Measurements from ENCODE around the gene ZNF385B. TPM values are rescaled to one million over a fixed set of nuclear protein-coding genes. Genes with fewer than 3 reads are reported as not detected.

ZNF385B gene
- total and polyA plus RNA-seq, 5 experiments from 2014 or later, result not detected

DNA sequence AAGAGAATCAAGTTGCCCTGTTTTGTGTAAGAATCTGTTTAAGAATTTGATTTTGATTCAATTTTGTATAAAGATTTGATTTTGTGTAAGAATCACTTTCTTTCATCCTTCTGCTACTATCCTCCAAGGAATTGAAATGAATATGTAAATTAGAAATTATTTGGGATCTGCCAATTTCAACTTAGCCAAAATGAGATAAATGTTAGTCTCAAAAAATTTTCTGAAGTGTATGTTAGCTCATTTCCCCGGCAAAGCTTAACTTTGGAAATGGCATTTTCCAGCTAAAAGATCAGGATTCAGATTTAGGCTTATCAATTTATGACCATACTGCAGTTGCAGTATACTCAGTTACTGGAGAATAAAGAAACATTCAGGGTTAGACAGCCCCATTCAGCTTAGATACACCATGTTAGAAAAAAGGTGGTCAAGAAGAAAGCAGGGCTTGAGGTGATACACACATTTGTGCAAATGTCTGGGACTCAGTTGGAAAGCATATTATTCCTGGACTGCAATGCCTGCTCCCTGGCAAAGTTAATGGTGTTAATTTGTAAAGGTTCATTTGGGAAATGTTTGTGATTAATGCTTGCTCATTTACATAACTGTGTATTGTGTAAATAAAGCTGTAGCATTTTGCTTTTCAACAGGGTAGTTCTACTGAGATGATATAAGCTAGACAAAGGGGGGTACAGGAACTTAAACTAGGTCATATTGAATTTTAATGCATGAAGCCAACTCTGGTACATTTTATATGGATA is 349.0 kb downstream of the ZNF385B start:
- POLR2A ChIA-PET, result no interaction called here

DNA sequence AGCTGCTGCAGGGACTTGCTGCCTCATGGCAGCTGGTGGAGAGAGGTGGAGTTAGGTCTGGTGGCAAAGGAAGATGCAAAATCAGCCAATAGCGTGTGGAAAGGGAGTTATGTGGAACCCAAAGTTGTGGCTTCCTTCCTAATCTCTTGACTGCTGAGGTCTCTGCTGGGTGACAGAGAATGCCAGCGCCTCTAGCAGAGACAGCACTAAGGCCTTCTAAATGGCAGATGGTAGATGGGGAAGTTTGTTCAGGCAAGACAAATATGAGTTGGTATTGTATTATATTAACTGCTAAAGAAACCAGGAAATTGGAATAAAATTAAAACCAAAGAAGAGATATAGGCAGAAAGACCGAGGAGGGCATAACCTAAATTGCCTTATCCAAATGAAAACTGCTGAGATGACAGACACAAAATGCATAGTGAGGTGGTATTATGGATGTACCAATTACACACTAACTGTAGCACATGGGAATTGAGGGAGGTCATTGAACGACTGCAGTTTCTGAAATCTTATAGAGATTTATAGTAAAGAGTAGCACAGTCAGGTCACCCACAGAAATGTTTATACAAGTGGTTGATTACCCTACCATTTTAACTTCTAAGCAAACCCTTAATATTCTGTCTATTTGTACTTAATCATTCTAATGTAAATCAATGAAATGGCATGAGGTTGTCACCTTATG is 350.2 kb downstream of the ZNF385B start:
- Mint-ChIP-seq H3K9me3 (peaks cover 0 to 5% (median 0%) of the 10 kb centered on the region in 9 donors), H3K27ac (no peak overlapping the region), H3K4me1 (no peaks in the 10 kb centered on the region), H3K4me3 (no peak overlapping the region), H3K36me3 (no peaks in the 10 kb centered on the region), H3K27me3 (peaks cover 1 to 9% (median 2%) of the 10 kb centered on the region in 5 donors)
- no peak for ATAC-seq
- POLR2A ChIA-PET, result no interaction called here
- DNase-seq, result no peak

More for the DNA sequence above, 349.0 kb downstream of the ZNF385B start:
- Mint-ChIP-seq H3K4me1 (no peaks in the 10 kb centered on the region), H3K27me3 (peaks cover 1 to 9% (median 2%) of the 10 kb centered on the region in 5 donors), H3K9me3 (peaks cover 0 to 5% (median 0%) of the 10 kb centered on the region in 9 donors), H3K36me3 (no peaks in the 10 kb centered on the region), H3K4me3 (no peak overlapping the region), H3K27ac (no peak overlapping the region)
- ATAC-seq (no peak), DNase-seq (no peak)

- Mint-ChIP-seq H3K9me3 (peaks cover 0 to 21% (median 8%) of the 10 kb centered on the region in 9 donors), H3K36me3 (peaks cover 0 to 9% (median 0%) of the 10 kb centered on the region in 3 donors), H3K27me3 (peaks cover 6 to 13% (median 10%) of the 10 kb centered on the region in 5 donors), H3K4me1 (no peaks in the 10 kb centered on the region), H3K4me3 (no peak overlapping the region), H3K27ac (no peak overlapping the region)
- POLR2A ChIA-PET, result no interaction called here
- DNase-seq, result no peak
- no peak for ATAC-seq
Measured at GRCh38 chr2:179495315-179495714, 366.1 kb downstream of the ZNF385B start.

DNA sequence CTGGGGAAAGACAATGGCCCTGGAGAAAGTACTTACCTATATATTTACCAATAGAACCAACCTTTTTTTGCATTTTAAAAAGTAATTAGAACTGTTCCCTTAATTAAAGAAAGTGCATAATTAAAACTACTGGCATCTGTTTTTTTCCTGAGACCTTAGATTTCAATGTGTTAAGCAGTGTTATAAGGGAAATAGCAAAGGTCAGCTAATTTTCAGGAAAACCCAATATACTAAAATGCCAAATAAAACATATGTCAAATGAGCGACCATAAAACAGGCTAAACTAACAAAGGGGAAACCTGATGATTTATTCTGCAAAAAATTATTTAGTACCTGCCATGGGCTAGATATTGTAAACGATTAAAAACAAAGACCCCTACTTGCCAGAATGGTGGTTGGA is 372.8 kb downstream of the ZNF385B start:
- H3K4me3 Mint-ChIP-seq, result no peak overlapping the region
- POLR2A ChIA-PET, result no interaction called here

GRCh38 chr2:179487010-179487731 is 374.2 kb downstream of the ZNF385B start:
- Mint-ChIP-seq H3K9me3 (no peaks in the 10 kb centered on the region), H3K27me3 (peaks cover 0 to 3% (median 0%) of the 10 kb centered on the region in 5 donors), H3K27ac (no peak overlapping the region), H3K4me3 (no peak overlapping the region), H3K36me3 (no peaks in the 10 kb centered on the region), H3K4me1 (no peaks in the 10 kb centered on the region)
- no peak for ATAC-seq
- POLR2A ChIA-PET, result no interaction called here
- no peak for DNase-seq

More for the DNA sequence above, 372.8 kb downstream of the ZNF385B start:
- ATAC-seq, result no peak
- H3K36me3 Mint-ChIP-seq, result no peaks in the 10 kb centered on the region
- no peak overlapping the region for H3K27ac Mint-ChIP-seq
- DNase-seq, result no peak
- peaks cover 0 to 3% (median 0%) of the 10 kb centered on the region in 5 donors for H3K27me3 Mint-ChIP-seq
- no peaks in the 10 kb centered on the region for H3K4me1 Mint-ChIP-seq
- no peaks in the 10 kb centered on the region for H3K9me3 Mint-ChIP-seq

GRCh38 chr2:179483131-179483530 is 378.3 kb downstream of the ZNF385B start:
- no peaks in the 10 kb centered on the region for H3K4me1 Mint-ChIP-seq
- H3K4me3 Mint-ChIP-seq, result no peak overlapping the region
- ATAC-seq (no peak), DNase-seq (no peak)
- no peaks in the 10 kb centered on the region for H3K36me3 Mint-ChIP-seq
- no peaks in the 10 kb centered on the region for H3K9me3 Mint-ChIP-seq
- H3K27me3 Mint-ChIP-seq, result peaks cover 0 to 3% (median 2%) of the 10 kb centered on the region in 5 donors
- H3K27ac Mint-ChIP-seq, result no peak overlapping the region
- POLR2A ChIA-PET, result no interaction called here

DNA sequence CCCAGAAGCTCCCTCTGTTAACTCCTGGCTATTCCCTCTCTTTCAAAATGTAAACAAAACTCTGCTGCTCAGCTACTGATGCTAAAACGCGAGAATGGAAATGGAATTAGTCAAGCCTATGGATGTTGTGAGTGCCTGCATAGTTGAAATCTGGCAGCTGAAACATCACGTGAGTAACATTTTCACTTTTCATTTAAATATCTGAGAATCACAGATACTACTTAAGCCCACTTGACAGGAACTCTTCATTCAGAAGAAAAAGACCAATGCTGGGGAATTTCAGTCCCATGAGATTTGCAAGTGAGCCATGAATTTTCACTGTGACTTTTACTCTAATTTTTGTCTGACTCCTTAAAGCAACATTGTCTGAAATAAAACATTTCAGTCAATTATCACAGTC is 381.5 kb downstream of the ZNF385B start:
- DNase-seq, result no peak
- H3K9me3 Mint-ChIP-seq, result peaks cover 0 to 1% (median 0%) of the 10 kb centered on the region in 9 donors
- peaks cover 0 to 6% (median 3%) of the 10 kb centered on the region in 5 donors for H3K27me3 Mint-ChIP-seq
- no peak for ATAC-seq
- H3K27ac Mint-ChIP-seq, result no peak overlapping the region
- no peaks in the 10 kb centered on the region for H3K36me3 Mint-ChIP-seq
- no peaks in the 10 kb centered on the region for H3K4me1 Mint-ChIP-seq
- H3K4me3 Mint-ChIP-seq, result no peak overlapping the region
- POLR2A ChIA-PET, result no interaction called here

GRCh38 chr2:179478771-179479170 is 382.6 kb downstream of the ZNF385B start:
- Mint-ChIP-seq H3K4me1 (no peaks in the 10 kb centered on the region), H3K27me3 (peaks cover 0 to 7% (median 3%) of the 10 kb centered on the region in 5 donors), H3K9me3 (peaks cover 0 to 3% (median 0%) of the 10 kb centered on the region in 9 donors), H3K4me3 (no peak overlapping the region), H3K27ac (no peak overlapping the region), H3K36me3 (no peaks in the 10 kb centered on the region)
- POLR2A ChIA-PET, result no interaction called here
- DNase-seq, result no peak
- ATAC-seq, result no peak

DNA sequence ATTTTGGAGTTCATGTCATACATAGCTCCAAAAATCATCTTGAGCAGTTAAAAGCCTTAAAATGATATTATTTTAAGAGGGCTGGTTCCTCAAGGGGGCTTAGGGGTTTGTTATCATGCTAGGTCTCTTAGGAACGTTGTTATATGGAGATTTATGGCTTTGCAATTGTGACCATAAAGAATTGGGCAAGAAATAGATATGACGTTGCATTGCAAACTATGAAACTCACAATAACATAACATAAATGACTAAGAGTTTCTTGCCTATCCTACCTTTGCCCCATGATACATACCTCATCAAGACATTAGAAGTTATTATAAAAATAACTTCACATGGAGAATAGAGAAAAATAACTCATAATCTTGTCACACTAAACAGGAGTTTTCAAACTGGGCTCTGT is 390.4 kb downstream of the ZNF385B start:
- POLR2A ChIA-PET, result no interaction called here
- ATAC-seq, result no peak
- Mint-ChIP-seq H3K4me3 (no peak overlapping the region), H3K27ac (no peak overlapping the region), H3K4me1 (no peaks in the 10 kb centered on the region), H3K27me3 (peaks cover 0 to 16% (median 8%) of the 10 kb centered on the region in 5 donors), H3K36me3 (no peaks in the 10 kb centered on the region), H3K9me3 (peaks cover 0 to 3% (median 0%) of the 10 kb centered on the region in 9 donors)
- DNase-seq, result no peak

DNA sequence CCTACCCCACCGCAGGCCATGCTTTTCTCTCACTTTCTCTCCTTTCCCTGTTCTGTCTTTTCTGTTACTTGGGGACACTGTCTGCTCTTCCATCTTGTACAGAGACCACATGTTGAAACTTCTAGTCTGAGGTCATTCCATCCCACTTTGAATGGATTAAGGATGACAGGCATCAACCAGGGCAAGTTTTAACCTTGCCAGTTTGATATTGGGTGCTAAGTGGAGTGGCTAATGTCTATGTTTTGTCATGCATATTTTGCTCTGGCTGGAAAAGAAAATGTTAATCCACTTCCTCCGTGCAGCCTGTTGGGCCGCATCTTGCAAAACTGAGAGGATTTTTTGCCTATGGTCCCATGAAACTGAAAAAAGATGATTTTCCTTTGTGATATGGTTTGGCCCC is 391.3 kb downstream of the ZNF385B start:
- Mint-ChIP-seq H3K4me3 (no peak overlapping the region), H3K27me3 (peaks cover 5 to 22% (median 8%) of the 10 kb centered on the region in 5 donors), H3K36me3 (peaks cover 0 to 1% (median 0%) of the 10 kb centered on the region in 3 donors), H3K27ac (no peak overlapping the region), H3K4me1 (no peaks in the 10 kb centered on the region), H3K9me3 (peaks cover 0 to 4% (median under 1%) of the 10 kb centered on the region in 9 donors)
- no peak for DNase-seq
- no peak for ATAC-seq
- POLR2A ChIA-PET, result no interaction called here

DNA sequence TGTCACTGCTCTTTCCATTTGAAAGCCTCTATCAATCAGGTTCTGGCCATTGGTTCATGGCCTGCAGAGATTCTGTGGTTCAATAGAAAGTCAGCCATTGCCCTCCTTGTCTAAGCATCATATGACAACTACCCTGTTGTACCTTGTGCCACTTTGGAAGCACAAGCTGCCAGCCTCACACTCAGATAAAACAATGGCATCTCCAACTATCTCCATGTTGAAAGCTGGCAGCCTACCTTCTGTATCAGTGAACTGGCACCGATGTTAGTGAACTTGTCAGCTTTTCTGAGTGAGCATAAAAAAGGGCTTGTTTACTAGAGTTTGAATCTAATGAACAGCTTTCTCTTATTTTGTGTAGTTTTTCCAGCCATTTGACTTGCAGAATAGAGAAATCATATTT is 393.5 kb downstream of the ZNF385B start:
- Mint-ChIP-seq H3K9me3 (peaks cover 0 to 6% (median 2%) of the 10 kb centered on the region in 9 donors), H3K27ac (no peak overlapping the region), H3K36me3 (peaks cover 0 to 4% (median 0%) of the 10 kb centered on the region in 3 donors), H3K4me3 (no peak overlapping the region), H3K27me3 (peaks cover 3 to 21% (median 10%) of the 10 kb centered on the region in 5 donors), H3K4me1 (no peaks in the 10 kb centered on the region)
- DNase-seq, result no peak
- POLR2A ChIA-PET, result no interaction called here
- ATAC-seq, result no peak

DNA sequence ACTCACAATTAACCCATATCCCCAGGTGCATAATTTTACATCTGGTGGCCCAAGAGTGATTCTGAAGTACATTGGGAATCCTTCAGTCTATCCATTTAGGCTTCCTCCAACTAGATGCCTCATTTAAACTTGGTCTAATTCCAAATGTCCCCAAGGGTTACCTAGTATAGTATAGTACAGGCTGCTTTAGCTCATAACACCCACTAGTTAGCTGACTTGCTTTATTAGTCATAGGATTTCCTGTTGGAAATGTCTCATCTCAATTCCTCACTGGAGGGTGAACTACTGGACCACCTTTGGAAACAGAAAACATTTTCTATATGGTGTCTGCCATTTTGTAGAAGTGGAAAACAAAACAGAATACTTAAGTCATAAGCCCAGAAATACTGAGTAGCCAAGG is 394.3 kb downstream of the ZNF385B start:
- POLR2A ChIA-PET, result no interaction called here
- no peak for ATAC-seq
- Mint-ChIP-seq H3K4me1 (no peaks in the 10 kb centered on the region), H3K4me3 (no peak overlapping the region), H3K36me3 (peaks cover 0 to 4% (median 0%) of the 10 kb centered on the region in 3 donors), H3K9me3 (peaks cover 0 to 6% (median 2%) of the 10 kb centered on the region in 9 donors), H3K27ac (no peak overlapping the region), H3K27me3 (peaks cover 2 to 20% (median 8%) of the 10 kb centered on the region in 5 donors)
- DNase-seq, result no peak

DNA sequence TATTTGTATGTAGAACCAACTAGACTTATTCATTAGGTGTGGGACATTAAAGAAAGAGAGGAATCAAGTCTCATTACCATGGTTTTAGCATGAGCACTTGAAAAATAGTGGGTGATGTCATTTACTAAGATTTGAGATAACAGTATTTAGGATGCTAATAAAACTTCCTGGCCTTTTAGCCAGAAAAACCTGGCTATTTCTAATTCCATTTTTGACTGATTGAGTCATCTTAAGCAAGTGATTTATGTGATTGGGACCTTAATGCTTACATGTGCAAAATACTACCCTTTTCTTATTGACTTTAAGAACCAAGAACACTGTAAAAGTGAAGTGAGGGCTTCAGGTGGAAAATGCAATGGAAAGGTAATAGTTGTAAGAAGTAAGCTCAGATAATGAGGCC is 400.0 kb downstream of the ZNF385B start:
- Mint-ChIP-seq H3K36me3 (peaks cover 0 to 4% (median 0%) of the 10 kb centered on the region in 3 donors), H3K4me1 (no peaks in the 10 kb centered on the region), H3K4me3 (no peak overlapping the region), H3K27ac (no peak overlapping the region), H3K9me3 (peaks cover 2 to 17% (median 4%) of the 10 kb centered on the region in 9 donors), H3K27me3 (peaks cover 4 to 17% (median 6%) of the 10 kb centered on the region in 5 donors)
- POLR2A ChIA-PET, result no interaction called here
- ATAC-seq (no peak), DNase-seq (no peak)
